ENCODE results near the gene WDR48. TPM values are rescaled to one million over a fixed set of nuclear protein-coding genes. Genes with fewer than 3 reads are reported as not detected.

The WDR48 gene
- total RNA-seq: 22.4 and 28.2 TPM in 2 replicates

GRCh38 chr3:39051649-39052561 is at the start of gene WDR48, which contains the start of gene SCN11A:
TSS of gene WDR48 (plus strand) at chr3:39052016. CDS start at chr3:39052026, 10 bp downstream.
TSS of gene SCN11A (minus strand) at chr3:39051944. CDS start at chr3:38950362, 101,582 bp downstream.

DNA sequence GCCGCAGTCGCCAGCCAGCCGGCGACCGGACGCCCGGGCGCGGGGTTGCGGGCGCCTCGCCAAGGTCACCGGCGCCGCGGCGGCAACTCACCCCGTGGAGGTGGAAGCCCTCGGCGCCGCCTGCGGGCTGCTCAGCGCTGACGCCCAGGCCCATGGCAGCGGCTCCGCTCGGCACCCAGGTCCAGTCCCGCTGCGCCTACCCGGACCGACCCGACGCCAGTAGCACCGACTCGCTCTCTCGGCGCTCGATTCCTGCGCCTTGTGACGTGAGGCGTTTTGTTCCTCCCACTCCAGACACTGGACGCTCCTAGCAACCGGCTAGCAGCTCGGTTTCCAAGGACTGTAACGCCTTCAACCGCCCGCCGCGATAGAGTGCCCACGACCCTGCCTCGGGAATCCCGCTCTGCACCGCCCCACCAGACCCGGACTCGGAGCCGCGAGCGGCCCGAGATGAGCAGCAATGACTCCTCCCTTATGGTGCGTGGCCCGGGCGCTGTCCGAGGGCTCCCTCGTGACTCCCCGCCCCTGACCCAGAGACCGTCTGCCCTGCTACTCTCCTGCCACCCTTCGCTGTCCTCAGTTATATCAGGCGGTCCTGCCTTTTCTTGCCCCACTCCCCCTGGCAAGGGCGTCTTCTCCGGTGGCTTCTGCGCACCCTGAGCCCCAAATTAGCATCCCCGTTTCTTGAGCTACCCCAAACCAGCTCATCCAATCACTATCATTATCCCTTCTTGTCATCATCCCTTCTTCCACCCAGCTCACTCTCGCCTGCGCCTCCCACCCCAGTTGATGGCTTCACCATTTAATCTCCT is 55.8 kb downstream of the WDR48 start, which contains the start of the genes GORASP1 and TTC21A:
Gene GORASP1 (minus strand): TSS at position 240 of the 812 bp plus-strand sequence. CDS start 86 bp downstream, at position 154.
Gene TTC21A (plus strand): TSS at position 293 of the 812 bp plus-strand sequence. CDS start 158 bp downstream, at position 451.

Other genes with a start within 250 kb of the WDR48 start
- gene SCN10A, start 235.8 kb upstream of the WDR48 start, total RNA-seq: not detected in 2 replicates
- under 0.01 TPM in 1 of 2 replicates, not detected in the other for gene SCN11A, start 72 bp upstream of the WDR48 start, total RNA-seq
- 27.7 and 32.6 TPM in 2 replicates for gene GORASP1, start 55.6 kb downstream of the WDR48 start, total RNA-seq
- 2.7 and 5.5 TPM in 2 replicates for gene TTC21A, start 55.7 kb downstream of the WDR48 start, total RNA-seq
- gene CSRNP1, start 101.6 kb downstream of the WDR48 start, total RNA-seq: 4.9 and 14.2 TPM in 2 replicates
- under 0.01 TPM in 1 of 2 replicates, not detected in the other for gene XIRP1, start 140.6 kb downstream of the WDR48 start, total RNA-seq
- gene CX3CR1, start 228.0 kb downstream of the WDR48 start, total RNA-seq: under 0.01 TPM in 1 of 2 replicates, not detected in the other

Measured in tracheal epithelial cell (primary cell).